Measurements from ENCODE around the gene IRF2BP2. TPM values are rescaled to one million over a fixed set of nuclear protein-coding genes. Genes with fewer than 3 reads are reported as not detected.
A peak's percentile ranks its signal among the peaks of the same experiment; 100 is the strongest.

The IRF2BP2 gene
- total and polyA plus RNA-seq, 2 of the 13 experiments (the other 11 are each of a cell fraction or from before 2014, with no cell fraction given): 140 to 147 TPM

GRCh38 chr1:234621127-234621468 is 11.1 kb upstream of the IRF2BP2 start:
- no peaks in the 10 kb centered on the region for H3K27me3 ChIP-seq (ENCODE audit: control insufficient read depth in 1 of 2, insufficient read depth in 2 of 2, low read length in 2 of 2)
- FAIRE-seq (peak; percentile 23), DNase-seq (ENCODE audit: low spot score) (peak; percentile 96), ATAC-seq (no peak)
- H3K9ac ChIP-seq (ENCODE audit: insufficient read depth, low read depth, low read length): peak overlapping the region; percentile 83
- peak overlapping the region; percentile 18; the same call in 1 of the 2 replicates for H3K4me2 ChIP-seq (ENCODE audit: low read depth, low read length)
- CTCF ChIA-PET (ENCODE audit: low intra/inter-chr PET ratio, low total read pairs): no interaction called here
- intact Hi-C loops (cut with micrococcal nuclease; ENCODE audit: unreplicated experiment): loop anchor here (1.0 to 2.0 kb wide), 2 partner anchors 9 to 22 kb away; no protein-coding TSS in a partner anchor
- no peak overlapping the region for H2AFZ ChIP-seq (ENCODE audit: low read length)
- no TSS peak for BruUV-seq (replicated peaks)
- no peaks in the 10 kb centered on the region for H4K20me1 ChIP-seq (ENCODE audit: insufficient read depth, low read length)
- H3K4me1 ChIP-seq (ENCODE audit: insufficient read depth, low read length): peaks cover 100% of the 10 kb centered on the region
- POLR2A ChIA-PET: interaction anchor here (0.7 to 8.0 kb wide), 11 partner anchors 10 to 463 kb away, joined by 3 to 142 read pairs (median 18); partner anchors contain the start of gene IRF2BP2
- WGBS (ENCODE audit: low lambda C conversion rate): 0% methylated on average over 3 of the region's 3 CpGs
- H3K9me3 ChIP-seq (ENCODE audit: low read length): no peaks in the 10 kb centered on the region
- H3K79me2 ChIP-seq (ENCODE audit: insufficient read depth, low read length): peaks cover 8% of the 10 kb centered on the region
- peak overlapping the region; percentile 99 for H3K27ac ChIP-seq (ENCODE audit: extremely low read length, insufficient read depth, low read length)
- H3K4me3 ChIP-seq (replicated peaks in 1 of 3; ENCODE audit: insufficient read depth in 1 of 3, low read depth in 2 of 3, low read length in 3 of 3): no peak overlapping the region
- no peaks in the 10 kb centered on the region for H3K36me3 ChIP-seq (replicated peaks in 1 of 2; ENCODE audit: control insufficient read depth in 1 of 2, insufficient read depth in 2 of 2, low read length in 2 of 2)
- in situ Hi-C loops (cut with HindIII; ENCODE audit: extremely low pct_ligation_motif_present, low pct_unique_long_range_greater_than_20kb): no loop called here
- no peak for TF ChIP-seq ZNF841 (CRISPR knock-in tag; IDR thresholded peaks at IDR 0.05; ENCODE audit: borderline replicate concordance)
- TF ChIP-seq CCAR2 (optimal IDR thresholded peaks at IDR 0.05; ENCODE audit: low read depth, low read length): no peak
- peak; percentile 47; the same call in 1 of the 2 replicates for TF ChIP-seq FOXO1 (CRISPR knock-in tag; IDR thresholded peaks at IDR 0.05)
- TF ChIP-seq TRAFD1 (CRISPR knock-in tag; IDR thresholded peaks at IDR 0.05; ENCODE audit: borderline replicate concordance): no peak
- no peak for TF ChIP-seq MAF1 (CRISPR knock-in tag; IDR thresholded peaks at IDR 0.05; ENCODE audit: borderline replicate concordance)
- TF ChIP-seq ZFY (CRISPR knock-in tag; IDR thresholded peaks at IDR 0.05): no peak
- TF ChIP-seq, protein P1, sequence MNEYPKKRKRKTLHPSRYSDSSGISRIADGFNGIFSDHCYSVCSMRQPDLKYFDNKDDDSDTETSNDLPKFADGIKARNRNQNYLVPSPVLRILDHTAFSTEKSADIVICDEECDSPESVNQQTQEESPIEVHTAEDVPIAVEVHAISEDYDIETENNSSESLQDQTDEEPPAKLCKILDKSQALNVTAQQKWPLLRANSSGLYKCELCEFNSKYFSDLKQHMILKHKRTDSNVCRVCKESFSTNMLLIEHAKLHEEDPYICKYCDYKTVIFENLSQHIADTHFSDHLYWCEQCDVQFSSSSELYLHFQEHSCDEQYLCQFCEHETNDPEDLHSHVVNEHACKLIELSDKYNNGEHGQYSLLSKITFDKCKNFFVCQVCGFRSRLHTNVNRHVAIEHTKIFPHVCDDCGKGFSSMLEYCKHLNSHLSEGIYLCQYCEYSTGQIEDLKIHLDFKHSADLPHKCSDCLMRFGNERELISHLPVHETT (CRISPR knock-in tag; conservative IDR thresholded peaks at IDR 0.05): no peak
- TF ChIP-seq KDM4B (CRISPR knock-in tag; IDR thresholded peaks at IDR 0.05): no peak
- no peak for TF ChIP-seq SAFB2 (CRISPR knock-in tag; IDR thresholded peaks at IDR 0.05; ENCODE audit: borderline replicate concordance, low read depth)
- TF ChIP-seq TCF7 (IDR thresholded peaks at IDR 0.05; ENCODE audit: low read depth): peak; percentile 49; the same call in 1 of the 2 replicates
- TF ChIP-seq PPARG (CRISPR knock-in tag; conservative IDR thresholded peaks at IDR 0.05): peak; percentile 67
- TF ChIP-seq SSRP1 (CRISPR knock-in tag; IDR thresholded peaks at IDR 0.05): no peak
- TF ChIP-seq EED (CRISPR knock-in tag; IDR thresholded peaks at IDR 0.05): no peak
- TF ChIP-seq GATA4 (IDR thresholded peaks at IDR 0.05; ENCODE audit: borderline replicate concordance, low read depth): peak; percentile 58; the same call in 1 of the 2 replicates
- no peak for TF ChIP-seq ZNF776 (CRISPR knock-in tag; IDR thresholded peaks at IDR 0.05)
- no peak for TF ChIP-seq NBN (conservative IDR thresholded peaks at IDR 0.05)
- TF ChIP-seq, protein P2, sequence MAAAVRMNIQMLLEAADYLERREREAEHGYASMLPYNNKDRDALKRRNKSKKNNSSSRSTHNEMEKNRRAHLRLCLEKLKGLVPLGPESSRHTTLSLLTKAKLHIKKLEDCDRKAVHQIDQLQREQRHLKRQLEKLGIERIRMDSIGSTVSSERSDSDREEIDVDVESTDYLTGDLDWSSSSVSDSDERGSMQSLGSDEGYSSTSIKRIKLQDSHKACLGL (CRISPR knock-in tag; IDR thresholded peaks at IDR 0.05): no peak
- TF ChIP-seq ZNF710 (CRISPR knock-in tag; IDR thresholded peaks at IDR 0.05; ENCODE audit: borderline replicate concordance): peak; percentile 30; the same call in 1 of the 2 replicates

Measured in HepG2 (cell line).